NCI-H2196 (cell line): ENCODE results near the gene NPHP4.

Experiments used
- DNase-seq: peaks from one replicate; lab custom pipeline; 2025; ENCODE audit not compliant: unreplicated experiment; lab: John Stamatoyannopoulos, UW

The NPHP4 gene

GRCh38 chr1:5951846-5952410 lies 40.3 kb downstream of the NPHP4 start:
- DNase-seq = no peak

- DNase-seq = no peak
These were observed 41.0 kb downstream of the NPHP4 start for GRCh38 chr1:5950994-5951785.

DNA sequence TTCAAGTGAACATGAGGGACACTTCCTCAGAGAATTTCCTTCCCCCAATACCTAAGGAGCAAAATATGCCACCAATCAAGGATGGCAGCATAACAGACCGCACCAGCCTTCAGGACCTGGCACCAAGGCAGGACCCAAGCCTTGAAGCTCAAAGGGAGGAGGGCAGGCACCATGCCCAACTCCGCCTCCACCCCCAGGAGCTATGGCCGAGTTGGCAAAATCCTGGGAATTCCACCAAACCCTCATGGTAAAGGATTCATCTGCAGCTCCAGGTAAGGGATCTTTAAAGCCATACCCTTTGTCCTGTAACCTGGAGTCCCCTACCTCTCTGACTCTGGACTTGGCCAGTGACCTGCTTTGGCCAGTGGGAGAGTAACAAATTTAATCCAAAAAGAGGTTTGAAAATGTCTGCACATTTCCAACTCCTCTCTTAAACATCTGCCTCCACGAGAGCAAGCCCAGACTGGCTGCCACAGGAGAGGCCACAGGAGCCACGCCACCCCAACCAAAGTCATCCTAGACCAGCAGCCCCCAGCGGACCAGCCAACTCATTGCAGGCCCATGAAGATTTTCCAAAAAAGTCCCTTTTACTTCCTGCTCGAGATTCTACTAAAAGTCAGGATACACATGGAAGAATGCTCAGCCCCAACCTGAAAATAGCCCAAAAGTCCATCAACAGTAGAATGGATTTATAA lies 41.9 kb downstream of the NPHP4 start:
- DNase-seq = no peak

GRCh38 chr1:5949761-5950100 lies 42.5 kb downstream of the NPHP4 start:
- DNase-seq = no peak

DNA sequence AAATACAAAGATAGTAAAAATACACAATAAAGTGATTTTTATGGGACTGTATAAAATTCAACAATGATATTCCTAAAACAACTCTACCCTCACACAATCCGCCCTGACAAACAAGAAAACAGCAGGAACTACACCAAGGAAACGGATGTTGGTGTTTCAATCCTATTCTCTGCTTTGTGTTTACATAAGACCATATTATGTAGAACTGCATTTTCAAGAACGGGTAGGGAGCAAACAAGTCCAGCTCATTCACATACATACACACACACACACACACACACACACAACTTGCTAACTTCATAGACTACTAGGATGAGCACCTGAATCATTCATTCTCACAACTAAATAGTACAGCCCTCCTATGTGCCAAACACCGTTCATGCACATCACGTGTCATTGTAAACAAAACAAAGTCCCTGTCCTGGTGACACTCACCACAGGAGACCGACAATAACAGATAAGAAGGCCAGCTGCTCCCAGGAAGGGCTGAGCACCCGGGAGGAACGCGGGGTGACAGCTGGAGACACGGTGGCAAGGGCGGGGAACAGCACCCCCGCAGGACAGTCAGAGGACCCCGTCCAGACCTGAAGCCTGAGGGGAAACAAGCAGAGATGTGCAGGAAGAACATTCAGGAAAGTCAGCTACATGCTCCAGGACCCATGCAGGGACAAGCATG lies 43.0 kb downstream of the NPHP4 start:
- DNase-seq = no peak

GRCh38 chr1:5948681-5949005 lies 43.6 kb downstream of the NPHP4 start:
- no peak for DNase-seq

DNA sequence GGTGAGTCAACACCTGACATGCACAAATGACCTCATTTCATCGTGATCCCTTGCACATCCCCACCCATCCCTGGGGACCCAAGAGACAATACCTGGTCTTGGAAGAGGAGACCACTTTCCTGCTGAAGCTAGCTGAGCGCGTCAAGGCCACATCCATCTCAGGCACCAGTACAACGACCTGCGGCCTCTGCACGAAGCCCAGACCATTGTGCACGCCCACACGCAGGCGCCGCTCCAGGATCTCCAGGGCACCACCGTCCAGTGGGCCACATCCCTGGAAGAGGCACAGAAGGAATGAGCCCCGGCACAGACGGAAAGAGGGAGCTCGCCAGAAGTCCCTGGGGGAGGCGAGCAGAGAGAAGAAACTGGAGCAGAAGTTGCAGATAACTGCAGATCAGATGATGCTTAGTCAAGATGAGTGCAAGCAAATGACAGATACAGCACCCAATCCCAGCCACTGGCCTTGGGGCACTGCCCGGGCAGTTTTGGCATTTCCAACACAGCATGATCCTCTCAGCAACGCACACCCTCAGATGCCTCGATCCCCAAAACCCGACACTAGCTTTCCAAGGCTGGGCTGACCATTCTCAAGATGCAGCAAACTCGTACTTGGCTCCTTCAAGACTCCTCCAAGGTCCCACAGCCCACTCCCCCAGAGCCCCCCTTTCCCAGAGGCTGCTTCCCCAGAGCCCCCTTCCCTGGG lies 44.1 kb downstream of the NPHP4 start:
- DNase-seq = no peak

DNA sequence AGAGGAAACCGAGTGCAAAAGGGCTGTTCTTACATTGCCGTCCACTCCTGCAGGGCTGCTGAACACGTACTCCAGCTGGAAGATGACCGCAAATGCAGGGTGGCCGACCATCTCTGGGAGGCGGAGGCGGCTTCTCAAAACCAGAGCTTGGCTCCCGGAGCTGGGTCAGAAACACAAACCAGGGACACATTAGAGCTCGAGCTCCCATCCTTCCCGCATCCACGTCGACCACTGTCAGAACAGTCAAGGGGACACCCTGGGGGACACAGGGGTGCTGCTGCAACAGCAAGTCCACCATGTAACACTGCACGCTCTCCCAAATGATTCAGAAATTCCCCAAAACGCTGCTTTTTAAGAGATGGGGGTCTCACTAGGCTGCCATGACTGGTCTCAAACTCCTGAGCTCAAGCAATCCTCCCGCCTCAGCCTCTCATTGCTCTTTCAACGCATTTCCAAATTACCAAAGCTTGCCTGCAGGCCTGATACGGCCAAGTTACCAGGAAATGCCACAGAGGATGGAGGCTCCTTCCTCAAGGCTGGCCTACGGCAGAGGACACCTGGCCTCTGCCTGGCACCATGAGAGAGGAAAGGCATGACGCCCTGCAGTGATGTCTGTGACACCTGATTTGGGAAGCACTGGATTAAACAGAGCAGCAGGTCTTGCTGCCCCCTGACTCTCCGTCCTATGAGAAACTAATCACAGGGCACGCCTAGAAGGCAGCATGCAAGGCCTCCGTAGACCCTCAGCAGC lies 45.0 kb downstream of the NPHP4 start:
- DNase-seq = no peak

- DNase-seq = no peak
These were observed 46.8 kb downstream of the NPHP4 start for GRCh38 chr1:5945445-5945844.

DNA sequence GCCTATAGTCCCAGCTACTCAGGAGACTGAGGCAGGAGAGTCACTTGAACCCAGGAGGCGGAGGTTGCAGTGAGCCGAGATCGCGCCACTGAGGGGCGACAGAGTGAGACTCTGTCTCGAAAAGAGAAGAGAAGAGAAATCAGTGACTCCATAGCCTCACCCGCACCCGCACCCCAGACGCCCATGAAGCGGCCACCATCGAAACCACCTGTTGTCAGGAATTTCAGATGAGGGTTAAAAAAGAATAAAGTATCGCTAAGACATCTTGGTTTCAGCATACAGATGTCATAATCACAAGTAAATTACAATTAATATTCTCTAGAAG lies 47.4 kb downstream of the NPHP4 start:
- DNase-seq = no peak

GRCh38 chr1:5944154-5944842 lies 47.9 kb downstream of the NPHP4 start:
- DNase-seq = no peak

DNA sequence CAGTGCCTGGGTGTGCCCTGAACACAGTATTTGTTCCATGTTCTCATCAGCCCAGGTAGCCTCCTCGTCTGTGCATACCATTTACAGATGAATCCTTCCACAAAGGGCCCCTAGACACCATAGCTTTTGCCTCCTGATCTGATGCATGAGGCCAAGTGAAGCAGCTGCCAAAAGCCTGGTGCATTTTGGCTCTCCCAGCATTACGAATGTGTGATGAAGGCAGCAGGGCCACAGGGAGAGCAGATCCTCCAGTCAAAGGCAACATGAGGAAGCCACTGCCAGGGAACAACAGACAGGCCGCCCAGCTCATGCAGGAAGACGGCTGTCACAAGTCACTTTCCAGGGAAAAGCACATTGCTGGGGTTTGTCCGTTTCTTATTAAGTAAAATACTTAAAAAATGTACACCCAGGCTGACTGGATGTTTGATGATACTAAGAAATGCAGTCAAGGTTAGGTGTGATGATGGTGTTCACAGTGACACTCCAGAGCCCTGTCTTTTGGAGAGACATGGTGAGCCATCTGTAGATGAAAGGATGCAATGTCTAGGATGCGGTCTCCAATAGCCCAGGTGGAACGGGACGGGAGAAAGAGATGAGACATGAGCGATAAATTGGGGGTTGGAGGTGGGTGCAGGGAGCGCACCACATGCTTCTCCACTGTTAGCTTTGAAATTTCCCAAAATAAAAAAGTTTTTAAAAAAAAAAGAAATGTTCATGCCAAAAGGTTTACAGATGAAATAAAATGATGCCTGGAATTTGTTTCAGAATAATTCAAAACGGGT lies 48.7 kb downstream of the NPHP4 start:
- no peak for DNase-seq

DNA sequence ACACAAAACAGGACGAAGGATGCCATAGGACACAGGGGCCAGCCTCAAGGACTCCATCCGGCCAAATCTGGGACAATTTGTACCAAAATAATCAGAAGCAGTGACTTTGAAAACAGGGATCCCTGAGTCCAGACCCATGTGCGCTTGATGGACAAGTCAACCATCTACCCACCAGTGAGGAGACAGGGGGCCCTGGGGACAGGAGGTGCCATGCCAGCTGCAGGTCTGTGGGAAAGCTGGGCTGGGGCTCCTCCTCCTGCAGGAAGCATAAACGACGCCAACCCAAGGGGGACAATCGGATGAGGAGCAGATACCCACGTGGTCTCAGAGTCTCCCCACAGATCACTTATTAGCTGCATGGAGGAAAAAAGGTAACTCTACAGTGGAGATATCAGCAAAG lies 50.6 kb downstream of the NPHP4 start:
- DNase-seq = no peak

DNA sequence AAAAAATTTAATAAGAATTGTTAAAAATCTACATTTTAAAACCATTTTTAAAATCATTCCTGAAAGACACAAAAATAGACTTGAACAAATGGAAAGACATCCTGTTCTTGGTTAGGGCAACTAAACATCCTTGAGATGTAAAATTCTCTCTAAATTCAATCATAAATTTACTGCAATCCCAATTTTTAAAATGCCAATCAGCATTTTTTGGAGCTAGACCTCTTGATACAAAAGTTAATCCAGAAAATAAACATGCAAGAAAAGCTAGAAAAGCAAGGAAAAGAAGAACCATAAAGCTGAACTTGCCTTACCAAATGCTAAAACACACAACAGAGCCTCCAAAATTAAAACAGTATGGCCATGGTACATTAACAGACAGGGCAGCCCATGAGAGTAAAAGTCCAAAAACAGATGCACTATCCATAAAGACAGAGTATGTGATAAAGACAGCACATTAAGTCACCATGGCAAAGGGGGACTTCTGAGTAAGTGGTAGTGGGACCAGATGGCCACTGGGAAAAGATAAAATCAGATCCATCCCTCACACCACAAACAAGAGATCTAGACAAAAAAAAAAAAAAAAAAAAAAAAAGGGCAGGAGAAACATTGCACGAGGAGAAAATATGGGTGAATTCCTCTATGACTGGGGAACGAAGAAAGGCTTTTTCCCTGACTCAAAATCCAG lies 51.4 kb downstream of the NPHP4 start:
- DNase-seq = no peak

- DNase-seq = no peak
These were observed 52.7 kb downstream of the NPHP4 start for GRCh38 chr1:5939271-5940170.

- no peak for DNase-seq
These were observed 54.1 kb downstream of the NPHP4 start for GRCh38 chr1:5938101-5938646.

GRCh38 chr1:5937373-5937857 lies 54.8 kb downstream of the NPHP4 start:
- DNase-seq = no peak
